ENCODE data around the gene SIK2. TPM values are rescaled to one million over a fixed set of nuclear protein-coding genes. Genes with fewer than 3 reads are reported as not detected.

SIK2 gene
- polyA plus RNA-seq, 1 donor from 2014 or later, result 9.0 TPM

DNA sequence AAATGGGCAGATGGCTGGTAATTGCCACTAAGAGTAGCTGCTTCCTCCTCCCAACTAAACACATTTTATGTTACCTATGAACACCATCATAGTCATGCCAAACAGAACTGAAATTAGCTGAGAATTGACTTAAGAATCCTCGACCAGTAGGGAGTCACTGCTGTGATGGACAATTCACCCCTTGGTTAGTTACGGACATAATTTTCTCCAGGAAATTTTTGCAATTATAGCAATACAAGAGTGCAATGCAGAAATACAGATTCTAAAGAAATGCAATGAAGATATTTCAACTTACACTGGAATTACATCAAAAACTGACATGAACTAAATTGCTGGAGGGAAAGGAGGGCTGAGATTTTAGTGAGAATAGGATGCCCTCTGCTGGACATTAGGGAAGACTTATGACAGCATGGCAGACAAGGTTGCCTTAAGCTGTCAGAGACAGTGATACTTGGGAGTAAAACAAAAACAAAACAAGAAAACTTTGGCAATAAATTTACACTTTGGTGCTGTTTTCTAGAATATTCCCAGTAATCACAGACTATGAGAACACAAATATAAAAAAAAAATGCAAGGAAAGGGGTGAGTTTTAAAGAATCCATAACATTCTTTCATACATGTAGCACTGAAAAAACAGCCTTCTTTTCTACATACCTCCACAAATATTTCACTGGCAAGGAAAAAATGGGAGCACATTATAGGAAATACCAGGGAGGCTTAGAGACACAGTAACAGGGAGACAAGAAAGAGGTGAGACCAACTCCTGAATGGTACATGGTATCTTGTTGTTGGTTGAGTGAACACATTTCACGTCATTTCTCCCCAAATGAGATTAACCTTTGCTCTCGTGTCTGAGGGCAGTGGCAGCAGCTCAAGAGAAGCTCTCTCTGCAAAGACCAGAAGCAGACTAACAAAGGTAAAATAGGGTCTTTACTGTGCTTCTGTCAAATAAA is 175.1 kb downstream of the SIK2 start:
- no peak overlapping the region for H3K4me3 ChIP-seq (ENCODE audit: low read length)
- no peak overlapping the region for H3K9ac ChIP-seq (ENCODE audit: low read length)
- TF ChIP-seq RAD21 (conservative IDR thresholded peaks at IDR 0.05), result peak; percentile 83
- peak; percentile 89 for TF ChIP-seq SMC3 (conservative IDR thresholded peaks at IDR 0.05; ENCODE audit: poor library complexity)
- no peak for TF ChIP-seq MXI1 (conservative IDR thresholded peaks at IDR 0.05; ENCODE audit: poor library complexity, severe bottlenecking)
- TF ChIP-seq, protein P1, sequence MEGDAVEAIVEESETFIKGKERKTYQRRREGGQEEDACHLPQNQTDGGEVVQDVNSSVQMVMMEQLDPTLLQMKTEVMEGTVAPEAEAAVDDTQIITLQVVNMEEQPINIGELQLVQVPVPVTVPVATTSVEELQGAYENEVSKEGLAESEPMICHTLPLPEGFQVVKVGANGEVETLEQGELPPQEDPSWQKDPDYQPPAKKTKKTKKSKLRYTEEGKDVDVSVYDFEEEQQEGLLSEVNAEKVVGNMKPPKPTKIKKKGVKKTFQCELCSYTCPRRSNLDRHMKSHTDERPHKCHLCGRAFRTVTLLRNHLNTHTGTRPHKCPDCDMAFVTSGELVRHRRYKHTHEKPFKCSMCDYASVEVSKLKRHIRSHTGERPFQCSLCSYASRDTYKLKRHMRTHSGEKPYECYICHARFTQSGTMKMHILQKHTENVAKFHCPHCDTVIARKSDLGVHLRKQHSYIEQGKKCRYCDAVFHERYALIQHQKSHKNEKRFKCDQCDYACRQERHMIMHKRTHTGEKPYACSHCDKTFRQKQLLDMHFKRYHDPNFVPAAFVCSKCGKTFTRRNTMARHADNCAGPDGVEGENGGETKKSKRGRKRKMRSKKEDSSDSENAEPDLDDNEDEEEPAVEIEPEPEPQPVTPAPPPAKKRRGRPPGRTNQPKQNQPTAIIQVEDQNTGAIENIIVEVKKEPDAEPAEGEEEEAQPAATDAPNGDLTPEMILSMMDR (IDR thresholded peaks at IDR 0.05; ENCODE audit: poor library complexity, severe bottlenecking), result peak; percentile 83
- TF ChIP-seq EZH2 (IDR thresholded peaks at IDR 0.05; ENCODE audit: borderline replicate concordance, insufficient read depth, low read length, poor library complexity, severe bottlenecking), result no peak
- TF ChIP-seq POLR2AphosphoS5 (IDR thresholded peaks at IDR 0.05), result no peak
- TF ChIP-seq, protein P2, sequence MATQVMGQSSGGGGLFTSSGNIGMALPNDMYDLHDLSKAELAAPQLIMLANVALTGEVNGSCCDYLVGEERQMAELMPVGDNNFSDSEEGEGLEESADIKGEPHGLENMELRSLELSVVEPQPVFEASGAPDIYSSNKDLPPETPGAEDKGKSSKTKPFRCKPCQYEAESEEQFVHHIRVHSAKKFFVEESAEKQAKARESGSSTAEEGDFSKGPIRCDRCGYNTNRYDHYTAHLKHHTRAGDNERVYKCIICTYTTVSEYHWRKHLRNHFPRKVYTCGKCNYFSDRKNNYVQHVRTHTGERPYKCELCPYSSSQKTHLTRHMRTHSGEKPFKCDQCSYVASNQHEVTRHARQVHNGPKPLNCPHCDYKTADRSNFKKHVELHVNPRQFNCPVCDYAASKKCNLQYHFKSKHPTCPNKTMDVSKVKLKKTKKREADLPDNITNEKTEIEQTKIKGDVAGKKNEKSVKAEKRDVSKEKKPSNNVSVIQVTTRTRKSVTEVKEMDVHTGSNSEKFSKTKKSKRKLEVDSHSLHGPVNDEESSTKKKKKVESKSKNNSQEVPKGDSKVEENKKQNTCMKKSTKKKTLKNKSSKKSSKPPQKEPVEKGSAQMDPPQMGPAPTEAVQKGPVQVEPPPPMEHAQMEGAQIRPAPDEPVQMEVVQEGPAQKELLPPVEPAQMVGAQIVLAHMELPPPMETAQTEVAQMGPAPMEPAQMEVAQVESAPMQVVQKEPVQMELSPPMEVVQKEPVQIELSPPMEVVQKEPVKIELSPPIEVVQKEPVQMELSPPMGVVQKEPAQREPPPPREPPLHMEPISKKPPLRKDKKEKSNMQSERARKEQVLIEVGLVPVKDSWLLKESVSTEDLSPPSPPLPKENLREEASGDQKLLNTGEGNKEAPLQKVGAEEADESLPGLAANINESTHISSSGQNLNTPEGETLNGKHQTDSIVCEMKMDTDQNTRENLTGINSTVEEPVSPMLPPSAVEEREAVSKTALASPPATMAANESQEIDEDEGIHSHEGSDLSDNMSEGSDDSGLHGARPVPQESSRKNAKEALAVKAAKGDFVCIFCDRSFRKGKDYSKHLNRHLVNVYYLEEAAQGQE (IDR thresholded peaks at IDR 0.05; ENCODE audit: borderline replicate concordance), result no peak
- no peak for TF ChIP-seq EP300 (conservative IDR thresholded peaks at IDR 0.05; ENCODE audit: poor library complexity, severe bottlenecking)
- TF ChIP-seq TAF1 (IDR thresholded peaks at IDR 0.05; ENCODE audit: low read depth), result no peak
- no peaks in the 10 kb centered on the region for H4K20me1 ChIP-seq (ENCODE audit: insufficient read depth)
- H3K4me2 ChIP-seq (ENCODE audit: low read length), result no peak overlapping the region
- no peaks in the 10 kb centered on the region for H3F3A ChIP-seq (ENCODE audit: insufficient read depth, low read length, poor library complexity, severe bottlenecking)
- no peaks in the 10 kb centered on the region for H3K79me2 ChIP-seq (replicated peaks; ENCODE audit: insufficient read depth, low read length)
- no peaks in the 10 kb centered on the region for H3K9me3 ChIP-seq (ENCODE audit: low read length)
- no peak overlapping the region for H2AFZ ChIP-seq (ENCODE audit: low read depth, low read length)
- no peak overlapping the region for H3K27ac ChIP-seq (ENCODE audit: low read length)
- H3K36me3 ChIP-seq (ENCODE audit: insufficient read depth, low read length), result no peaks in the 10 kb centered on the region
- H3K27me3 ChIP-seq (ENCODE audit: insufficient read depth, low read depth, low read length), result no peaks in the 10 kb centered on the region
- no peaks in the 10 kb centered on the region for H3K9me2 ChIP-seq (ENCODE audit: insufficient read depth, low read length)

DNA sequence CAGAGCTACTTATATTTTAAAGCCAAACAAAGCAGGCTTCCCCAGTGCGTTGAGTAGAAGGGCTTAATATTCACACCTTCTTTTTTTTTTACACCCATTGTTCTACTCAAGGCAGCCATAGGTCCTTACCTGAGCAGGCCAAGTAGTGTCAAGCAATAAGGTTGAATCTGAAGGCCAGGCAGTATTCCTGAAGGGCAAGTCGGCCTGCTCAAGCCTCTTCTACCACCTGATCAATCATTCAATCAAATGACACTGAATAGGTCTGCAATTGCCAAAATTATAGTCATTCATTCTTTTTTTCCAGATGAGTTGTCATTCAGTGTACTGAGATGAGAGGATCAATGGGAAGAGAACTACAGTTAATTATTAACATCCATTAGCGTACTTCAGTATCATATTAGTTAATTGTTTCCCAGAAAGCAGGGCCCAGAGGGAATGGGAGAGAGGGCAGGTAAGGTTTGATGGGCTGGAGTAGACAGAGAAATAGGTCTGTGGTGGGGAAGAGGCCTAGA is 175.9 kb downstream of the SIK2 start:
- no peak overlapping the region for H3K9ac ChIP-seq (ENCODE audit: low read length)
- TF ChIP-seq RAD21 (conservative IDR thresholded peaks at IDR 0.05) (no peak), TAF1 (IDR thresholded peaks at IDR 0.05; ENCODE audit: low read depth) (no peak), MXI1 (conservative IDR thresholded peaks at IDR 0.05; ENCODE audit: poor library complexity, severe bottlenecking) (no peak), SMC3 (conservative IDR thresholded peaks at IDR 0.05; ENCODE audit: poor library complexity) (no peak), POLR2AphosphoS5 (IDR thresholded peaks at IDR 0.05) (no peak), EZH2 (IDR thresholded peaks at IDR 0.05; ENCODE audit: borderline replicate concordance, insufficient read depth, low read length, poor library complexity, severe bottlenecking) (no peak), EP300 (conservative IDR thresholded peaks at IDR 0.05; ENCODE audit: poor library complexity, severe bottlenecking) (no peak)
- TF ChIP-seq, protein P1 (IDR thresholded peaks at IDR 0.05; ENCODE audit: poor library complexity, severe bottlenecking), result no peak
- TF ChIP-seq, protein P2 (IDR thresholded peaks at IDR 0.05; ENCODE audit: borderline replicate concordance), result no peak
- no peak overlapping the region for H2AFZ ChIP-seq (ENCODE audit: low read depth, low read length)
- no peaks in the 10 kb centered on the region for H3K27me3 ChIP-seq (ENCODE audit: insufficient read depth, low read depth, low read length)
- H3K9me3 ChIP-seq (ENCODE audit: low read length), result no peaks in the 10 kb centered on the region
- H3F3A ChIP-seq (ENCODE audit: insufficient read depth, low read length, poor library complexity, severe bottlenecking), result no peaks in the 10 kb centered on the region
- H3K36me3 ChIP-seq (ENCODE audit: insufficient read depth, low read length), result no peaks in the 10 kb centered on the region
- H3K4me3 ChIP-seq (ENCODE audit: low read length), result no peak overlapping the region
- H3K4me2 ChIP-seq (ENCODE audit: low read length), result no peak overlapping the region
- no peaks in the 10 kb centered on the region for H3K79me2 ChIP-seq (replicated peaks; ENCODE audit: insufficient read depth, low read length)
- H4K20me1 ChIP-seq (ENCODE audit: insufficient read depth), result no peaks in the 10 kb centered on the region
- no peak overlapping the region for H3K27ac ChIP-seq (ENCODE audit: low read length)
- no peaks in the 10 kb centered on the region for H3K9me2 ChIP-seq (ENCODE audit: insufficient read depth, low read length)

Measured in neural cell (in vitro differentiated cells).